HG03025 (cell line): ENCODE data around the gene ATAD3A.
"Not testable (repeated sequence)": the region's sequence is repeated elsewhere in the genome, so short reads cannot be mapped to it uniquely, and the experiment has no call there.

Source experiments
- ATAC-seq: cut with Tn5 transposase; IDR thresholded peaks from one replicate; pipeline ENCODE4 v1.9.1; 2021; ENCODE audit warnings: mild to moderate bottlenecking, moderate library complexity; ENCODE audit not compliant: unreplicated experiment, low FRiP score

The ATAD3A gene

GRCh38 chr1:1521331-1521730 lies 9.4 kb downstream of the ATAD3A start:
- no peak for ATAC-seq

DNA sequence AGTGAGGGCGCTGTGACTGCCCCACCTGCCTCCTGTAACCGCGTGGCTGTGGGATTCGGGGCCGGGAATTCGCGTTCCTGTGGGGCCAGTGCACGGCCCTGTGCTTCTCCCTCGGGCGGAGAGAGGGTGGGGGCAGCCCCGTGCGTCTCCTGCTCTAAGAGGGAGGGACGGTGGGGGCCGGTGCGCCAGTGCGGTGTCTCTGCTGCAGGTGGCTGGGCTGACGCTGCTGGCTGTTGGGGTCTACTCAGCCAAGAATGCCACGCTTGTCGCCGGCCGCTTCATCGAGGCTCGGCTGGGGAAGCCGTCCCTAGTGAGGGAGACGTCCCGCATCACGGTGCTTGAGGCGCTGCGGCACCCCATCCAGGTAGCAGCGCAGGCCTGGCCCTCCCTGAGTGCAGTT lies 10.6 kb downstream of the ATAD3A start:
- ATAC-seq: not testable (repeated sequence)

DNA sequence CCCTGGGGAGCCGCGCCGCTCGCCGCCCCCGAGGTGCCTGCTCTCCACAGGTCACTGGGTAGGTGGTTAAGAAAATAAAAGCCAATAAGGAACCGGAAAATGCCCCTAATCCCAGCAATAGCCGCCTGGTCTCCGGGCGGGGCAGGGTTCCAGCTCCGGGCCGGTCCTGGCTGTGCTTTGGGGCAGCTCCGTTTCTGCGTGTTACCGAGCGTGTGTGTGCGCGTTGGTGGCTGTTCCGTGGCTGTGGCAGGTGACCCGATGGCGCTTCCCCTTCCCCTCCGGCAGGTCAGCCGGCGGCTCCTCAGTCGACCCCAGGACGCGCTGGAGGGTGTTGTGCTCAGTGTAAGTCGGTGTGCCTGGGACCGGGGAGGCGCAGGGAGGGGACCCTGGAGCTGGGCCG lies 11.3 kb downstream of the ATAD3A start:
- ATAC-seq: not testable (repeated sequence)

DNA sequence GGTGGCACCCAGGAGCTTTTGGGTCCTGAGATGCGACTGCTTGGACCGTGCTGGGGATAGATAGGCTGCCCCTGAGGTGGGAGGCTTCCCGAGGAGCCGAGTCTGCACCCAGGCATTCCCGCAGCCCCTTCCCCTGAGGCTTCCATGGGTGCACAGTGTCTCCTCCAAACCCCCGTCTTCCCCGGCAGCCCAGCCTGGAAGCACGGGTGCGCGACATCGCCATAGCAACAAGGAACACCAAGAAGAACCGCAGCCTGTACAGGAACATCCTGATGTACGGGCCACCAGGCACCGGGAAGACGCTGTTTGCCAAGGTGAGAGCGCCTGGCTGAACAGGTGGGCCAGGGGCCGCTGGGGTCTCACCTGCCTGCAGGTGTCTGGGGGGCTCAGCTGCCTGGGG lies 11.7 kb downstream of the ATAD3A start:
- not testable (repeated sequence) for ATAC-seq

DNA sequence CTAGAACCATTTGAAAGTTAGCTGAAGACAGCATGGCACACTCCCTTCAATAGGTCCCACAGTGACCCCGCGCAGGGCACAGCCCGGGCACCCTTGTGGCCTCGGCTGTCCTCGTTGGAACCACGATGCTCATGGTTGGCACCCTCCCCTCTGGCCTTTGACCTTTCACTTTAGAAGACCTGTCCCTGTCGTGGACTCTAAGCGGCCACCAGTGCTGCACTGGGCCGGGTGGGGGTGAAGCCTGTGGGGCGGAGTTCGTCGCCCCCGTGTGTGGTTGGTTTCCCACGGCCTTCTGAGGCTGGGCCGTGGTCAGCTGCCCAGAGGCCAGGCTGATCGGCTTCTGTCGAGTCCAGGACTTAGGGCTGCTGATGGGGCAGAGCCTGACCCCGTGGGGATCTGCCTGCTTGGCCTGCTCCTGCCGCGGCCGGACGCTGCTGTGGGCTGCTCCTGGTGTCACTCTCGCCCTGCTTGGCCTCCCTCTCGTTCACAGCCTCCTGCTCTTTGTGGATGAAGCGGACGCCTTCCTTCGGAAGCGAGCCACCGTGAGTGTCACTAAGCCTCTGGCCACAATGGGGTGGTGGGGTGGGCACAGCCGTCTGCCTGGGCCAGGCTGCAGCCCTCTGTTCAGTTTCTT lies 12.9 kb downstream of the ATAD3A start:
- not testable (repeated sequence) for ATAC-seq

- ATAC-seq: not testable (repeated sequence)
Observed at GRCh38 chr1:1526476-1526875, 14.5 kb downstream of the ATAD3A start.

- no peak for ATAC-seq
Observed at GRCh38 chr1:1527092-1527816, 15.3 kb downstream of the ATAD3A start.

- no peak for ATAC-seq
Observed at GRCh38 chr1:1528301-1529267, 16.6 kb downstream of the ATAD3A start.

- no peak for ATAC-seq
Observed at GRCh38 chr1:1529321-1529720, 17.4 kb downstream of the ATAD3A start.

- ATAC-seq: no peak
Observed at GRCh38 chr1:1529936-1530335, 18.0 kb downstream of the ATAD3A start.

GRCh38 chr1:1531947-1532346 lies 20.0 kb downstream of the ATAD3A start:
- no peak for ATAC-seq

GRCh38 chr1:1533176-1533893 lies 21.4 kb downstream of the ATAD3A start:
- not testable (repeated sequence) for ATAC-seq

DNA sequence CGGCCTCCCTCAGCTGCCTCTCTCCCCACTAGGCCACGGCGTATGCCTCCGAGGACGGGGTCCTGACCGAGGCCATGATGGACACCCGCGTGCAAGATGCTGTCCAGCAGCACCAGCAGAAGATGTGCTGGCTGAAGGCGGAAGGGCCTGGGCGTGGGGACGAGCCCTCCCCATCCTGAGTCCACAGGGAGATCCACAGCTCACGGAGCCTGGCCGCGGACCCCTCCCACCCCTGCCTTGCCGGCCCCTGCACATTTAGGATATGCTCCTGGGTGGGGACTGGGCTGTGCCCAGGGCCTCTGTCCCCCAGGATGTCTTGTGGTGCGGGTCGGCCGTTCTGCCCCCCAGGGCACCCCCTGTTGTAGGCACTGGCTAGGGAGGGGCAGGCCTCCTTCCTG lies 21.9 kb downstream of the ATAD3A start:
- not testable (repeated sequence) for ATAC-seq

DNA sequence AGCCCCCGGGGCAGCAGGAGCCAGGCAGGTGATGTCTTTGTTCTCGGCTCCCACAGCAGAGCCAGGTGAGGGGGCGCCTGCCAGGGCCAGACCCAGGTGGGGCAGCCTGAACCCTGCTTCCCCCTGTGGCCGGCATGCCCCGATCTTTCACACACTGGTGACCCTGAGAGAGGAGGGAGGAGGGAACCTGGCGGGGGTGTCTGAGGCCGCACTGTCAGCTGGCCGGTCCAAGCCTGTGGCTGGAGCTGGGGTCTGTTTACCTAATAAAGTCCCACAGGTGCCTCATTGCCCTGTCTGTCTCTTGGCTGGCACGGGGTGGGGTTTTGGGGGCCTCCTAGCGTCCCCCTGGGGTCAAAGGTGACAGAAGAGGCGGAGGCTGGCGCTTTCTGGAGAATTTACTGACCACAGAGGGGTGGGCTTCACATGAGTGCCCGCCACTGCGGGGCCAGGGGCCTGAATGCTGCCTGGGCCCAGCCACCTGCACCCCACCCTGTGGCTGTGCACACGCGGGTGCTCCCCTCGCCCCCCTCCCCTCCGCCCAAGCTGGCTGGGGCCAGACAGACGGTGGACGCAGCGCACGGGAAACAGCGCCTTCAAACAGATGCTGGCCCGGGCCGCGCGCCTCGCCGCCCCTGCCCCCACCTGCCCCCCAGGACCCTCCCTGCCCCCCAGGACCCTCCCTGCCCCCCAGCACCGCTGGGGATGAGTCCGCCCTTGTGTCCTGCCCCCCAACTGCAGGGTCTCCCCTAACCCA lies 22.6 kb downstream of the ATAD3A start:
- no peak for ATAC-seq

- no peak for ATAC-seq
Observed at GRCh38 chr1:1535201-1536018, 23.4 kb downstream of the ATAD3A start.

DNA sequence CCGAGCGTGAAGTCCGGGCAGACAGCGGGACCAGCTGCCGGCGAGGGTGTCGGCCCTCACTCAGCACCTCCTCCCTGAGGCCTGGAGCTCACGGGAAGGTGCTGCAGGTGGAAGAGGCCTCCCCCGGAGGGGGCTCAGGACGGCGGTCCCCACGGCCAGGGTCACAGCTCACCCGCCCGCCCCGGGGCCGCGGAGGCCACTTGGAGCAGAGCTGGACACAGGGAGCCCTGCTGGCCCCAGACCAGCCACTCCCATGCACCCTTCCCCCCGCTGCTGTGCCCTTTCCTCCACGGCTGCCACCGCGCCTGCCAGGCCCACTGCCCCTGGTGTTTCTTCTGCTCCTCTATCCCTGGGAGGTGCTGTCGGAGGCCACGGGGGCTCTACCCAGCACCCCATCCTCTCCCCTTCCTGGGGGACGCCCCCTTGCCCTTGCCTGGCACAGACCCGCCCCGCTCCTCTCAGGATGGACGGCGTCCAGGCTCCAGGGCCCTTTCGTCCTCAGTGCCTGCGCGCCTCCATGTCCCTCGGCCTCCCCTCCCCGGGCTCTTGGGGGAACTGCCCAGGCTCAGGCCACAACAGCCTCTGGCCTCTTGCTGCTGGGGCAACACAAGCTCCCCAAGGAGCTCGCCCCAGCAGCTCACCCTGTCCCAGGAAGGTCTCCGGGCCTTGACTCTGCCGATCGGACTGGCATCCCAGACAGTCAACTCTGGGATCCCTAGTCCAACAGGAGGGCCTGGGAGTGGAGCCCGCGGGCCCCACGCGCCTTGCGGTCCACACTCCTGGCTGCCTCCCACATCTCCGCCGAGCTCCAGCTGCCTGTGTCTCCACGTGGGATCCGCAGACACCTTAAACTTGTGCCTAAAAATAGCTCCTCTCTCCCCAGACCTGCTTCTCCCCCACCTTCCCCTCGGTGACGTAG lies 24.3 kb downstream of the ATAD3A start:
- no peak for ATAC-seq

DNA sequence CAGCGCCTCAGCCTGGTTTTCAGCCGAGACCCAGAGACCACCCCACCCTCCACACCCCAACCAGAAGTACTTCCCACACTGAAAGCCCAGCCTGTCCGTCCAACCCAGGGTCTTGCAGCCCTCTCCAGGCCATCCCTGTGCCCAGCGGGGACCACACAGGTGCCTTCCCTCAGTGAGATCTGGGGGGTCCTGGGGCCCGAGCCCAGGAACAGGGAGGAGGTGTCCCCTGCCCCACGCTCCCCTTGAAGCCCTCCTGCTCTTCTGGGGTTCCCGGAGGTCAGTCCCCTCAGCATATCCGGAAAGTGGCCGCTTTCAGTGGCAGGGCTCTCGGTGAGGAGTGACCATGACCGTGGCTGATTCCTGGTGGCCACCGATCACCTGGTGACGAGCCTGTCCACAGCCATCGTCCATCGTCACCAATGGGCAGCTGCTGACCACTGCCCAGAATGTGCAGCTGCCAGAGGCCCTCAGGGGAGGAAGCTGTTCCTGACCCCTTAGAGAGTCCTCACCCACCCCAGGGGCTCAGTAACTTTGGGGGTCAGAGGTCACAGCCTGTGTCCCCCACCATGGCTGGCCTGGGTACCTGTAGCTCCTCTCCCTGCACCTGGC lies 25.1 kb downstream of the ATAD3A start:
- no peak for ATAC-seq
